ENCODE data around the gene SMCR8. TPM values are rescaled to one million over a fixed set of nuclear protein-coding genes. Genes with fewer than 3 reads are reported as not detected.

SMCR8 gene
- total RNA-seq, 2 donors from 2014 or later: 7.9 to 9.1 TPM

DNA sequence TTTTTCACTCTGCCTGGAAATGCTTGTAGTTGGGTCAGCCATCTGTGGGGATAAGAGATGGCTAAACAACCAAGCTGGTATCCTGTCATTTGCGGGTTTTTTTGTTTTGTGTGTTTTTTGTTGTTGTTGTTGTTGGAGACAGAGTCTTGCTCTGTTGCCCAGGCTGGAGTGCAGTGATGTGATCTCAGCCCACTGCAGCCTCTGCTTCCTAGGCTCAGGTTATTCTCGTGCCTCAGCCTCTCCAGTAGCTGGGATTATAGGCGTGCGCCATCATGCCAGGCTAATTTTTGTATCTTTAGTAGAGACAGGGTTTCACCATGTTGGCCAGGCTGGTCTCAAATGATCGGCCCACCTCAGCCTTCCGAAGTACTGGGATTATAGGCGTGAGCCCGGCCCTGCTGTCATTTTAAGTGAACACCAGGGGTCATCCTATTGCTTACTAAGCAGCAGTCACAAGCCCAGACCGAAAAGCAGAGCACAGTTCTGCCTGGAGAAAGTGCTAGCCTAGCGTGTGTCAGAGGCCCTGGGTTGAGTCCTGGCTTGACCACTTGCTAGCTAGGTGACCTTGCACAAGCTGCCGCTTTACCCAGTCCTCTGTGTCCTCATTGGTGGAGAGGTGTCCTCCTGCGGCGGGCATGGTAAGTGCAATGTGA lies 4.6 kb downstream of the SMCR8 start:
- intact Hi-C loops (cut with DNase I): no loop called here
- peaks cover 55% of the 10 kb centered on the region for H3K4me1 ChIP-seq
- peaks cover 0 to 11% of the 10 kb centered on the region in 2 donors for H3K36me3 ChIP-seq (replicated peaks in 1 of 2; ENCODE audit: insufficient read depth in 1 of 2, low read depth in 2 of 2)
- 59 to 66% methylated on average over 13 of the region's 13 CpGs for WGBS, 2 donors
- ATAC-seq (no peak), DNase-seq (peak in 1 of 4 donors; percentile 38)
- H3K9me3 ChIP-seq: no peaks in the 10 kb centered on the region
- no peak overlapping the region for H3K27ac ChIP-seq
- H3K27me3 ChIP-seq: no peaks in the 10 kb centered on the region
- no peak overlapping the region for H3K4me3 ChIP-seq
- TF ChIP-seq CTCF (IDR thresholded peaks at IDR 0.05) (peak in 4 of 7 experiments; percentile 12 to 33 (median 20)), POLR2A (IDR thresholded peaks at IDR 0.05) (no peak)

GRCh38 chr17:18320301-18320700 lies 5.2 kb downstream of the SMCR8 start:
- peaks cover 55% of the 10 kb centered on the region for H3K4me1 ChIP-seq
- no peak for TF ChIP-seq CTCF (IDR thresholded peaks at IDR 0.05)
- no peak for TF ChIP-seq POLR2A (IDR thresholded peaks at IDR 0.05)

GRCh38 chr17:18321309-18321708 lies 6.2 kb downstream of the SMCR8 start:
- no peak overlapping the region for H3K4me3 ChIP-seq
- ATAC-seq (no peak), DNase-seq (no peak)
- WGBS, 2 donors: 65 to 79% methylated on average over 5 of the region's 5 CpGs
- peaks cover 0 to 11% of the 10 kb centered on the region in 2 donors for H3K36me3 ChIP-seq (replicated peaks in 1 of 2; ENCODE audit: insufficient read depth in 1 of 2, low read depth in 2 of 2)
- no peaks in the 10 kb centered on the region for H3K27me3 ChIP-seq
- no peak overlapping the region for H3K27ac ChIP-seq
- no peaks in the 10 kb centered on the region for H3K9me3 ChIP-seq
- H3K4me1 ChIP-seq: peaks cover 47% of the 10 kb centered on the region
- intact Hi-C loops (cut with DNase I): no loop called here
- TF ChIP-seq CTCF (IDR thresholded peaks at IDR 0.05): no peak
- no peak for TF ChIP-seq POLR2A (IDR thresholded peaks at IDR 0.05)

More at GRCh38 chr17:18320301-18320700, 5.2 kb downstream of the SMCR8 start:
- no peak overlapping the region for H3K27ac ChIP-seq
- no peak for ATAC-seq
- H3K9me3 ChIP-seq: no peaks in the 10 kb centered on the region
- intact Hi-C loops (cut with DNase I): no loop called here
- DNase-seq: no peak
- no peak overlapping the region for H3K4me3 ChIP-seq
- 78 to 87% methylated on average over 7 of the region's 7 CpGs for WGBS, 2 donors
- peaks cover 0 to 11% of the 10 kb centered on the region in 2 donors for H3K36me3 ChIP-seq (replicated peaks in 1 of 2; ENCODE audit: insufficient read depth in 1 of 2, low read depth in 2 of 2)
- no peaks in the 10 kb centered on the region for H3K27me3 ChIP-seq

DNA sequence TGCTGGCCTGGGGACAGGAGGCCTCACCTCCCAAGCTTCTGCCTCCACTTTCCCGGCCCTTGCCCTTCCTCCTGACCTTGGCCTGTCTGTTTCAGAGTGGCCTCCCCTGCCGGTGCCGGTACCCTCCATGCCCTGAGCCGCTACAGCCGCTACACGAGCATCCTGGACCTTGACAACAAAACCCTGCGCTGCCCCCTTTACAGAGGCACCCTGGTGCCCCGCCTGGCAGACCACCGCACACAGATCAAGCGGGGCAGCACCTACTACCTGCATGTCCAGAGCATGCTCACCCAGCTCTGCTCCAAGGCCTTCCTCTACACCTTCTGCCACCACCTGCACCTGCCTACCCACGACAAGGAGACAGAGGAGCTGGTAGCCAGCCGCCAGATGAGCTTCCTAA lies 7.4 kb downstream of the SMCR8 start:
- 82 to 92% methylated on average over 10 of the region's 12 CpGs for WGBS, 2 donors
- H3K4me3 ChIP-seq: no peak overlapping the region
- no peak for ATAC-seq
- no peak overlapping the region for H3K27ac ChIP-seq
- no peak for TF ChIP-seq CTCF (IDR thresholded peaks at IDR 0.05)
- no peak for TF ChIP-seq POLR2A (IDR thresholded peaks at IDR 0.05)
- no peaks in the 10 kb centered on the region for H3K27me3 ChIP-seq
- no peak for DNase-seq
- H3K9me3 ChIP-seq: no peaks in the 10 kb centered on the region
- intact Hi-C loops (cut with DNase I): no loop called here
- peaks cover 34% of the 10 kb centered on the region for H3K4me1 ChIP-seq
- H3K36me3 ChIP-seq (replicated peaks in 1 of 2; ENCODE audit: insufficient read depth in 1 of 2, low read depth in 2 of 2): peaks cover 0 to 14% of the 10 kb centered on the region in 2 donors

DNA sequence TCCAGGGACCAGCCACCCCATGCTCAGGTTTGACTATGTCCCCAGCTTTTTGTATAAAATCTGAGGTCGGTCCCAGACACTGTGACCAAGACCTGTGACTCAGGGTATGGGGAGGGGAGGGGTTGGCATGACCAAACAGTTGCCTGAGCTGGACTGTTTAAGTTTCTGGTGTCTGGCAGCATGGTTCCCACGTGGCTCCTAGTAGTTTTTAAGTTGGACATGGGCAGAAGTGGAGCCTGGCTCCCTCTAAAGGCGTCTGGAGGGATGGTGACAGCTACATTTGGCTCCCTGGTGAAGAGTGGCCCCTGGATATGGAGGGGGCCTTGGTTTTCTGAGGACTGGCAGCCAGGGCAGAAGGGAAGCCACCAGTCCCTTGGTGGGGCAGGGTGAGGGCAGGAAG lies 7.9 kb downstream of the SMCR8 start:
- Histone ChIP-seq H3K4me1 (peaks cover 30% of the 10 kb centered on the region), H3K27ac (no peak overlapping the region), H3K27me3 (no peaks in the 10 kb centered on the region), H3K36me3 (replicated peaks in 1 of 2; ENCODE audit: insufficient read depth in 1 of 2, low read depth in 2 of 2) (peaks cover 0 to 16% of the 10 kb centered on the region in 2 donors), H3K9me3 (no peaks in the 10 kb centered on the region), H3K4me3 (no peak overlapping the region)
- intact Hi-C loops (cut with DNase I): no loop called here
- DNase-seq: no peak
- no peak for TF ChIP-seq CTCF (IDR thresholded peaks at IDR 0.05)
- TF ChIP-seq POLR2A (IDR thresholded peaks at IDR 0.05): no peak
- ATAC-seq: no peak
- 49 to 55% methylated on average over 2 to 3 of the region's 3 CpGs for WGBS, 2 donors

All from body of pancreas (tissue), 4 donors.